ENCODE measurements around the gene TRIP12.

The TRIP12 gene

GRCh38 chr2:229921101-229921891 lies 513 bp downstream of the TRIP12 start:
- DNase-seq (ENCODE audit: extremely low spot score), result peak; percentile 79
- POLR2A ChIA-PET, result interaction anchor here (0.7 to 1.0 kb wide), 4 partner anchors 10 to 1053 kb away, joined by 3 to 8 read pairs (median 4); no protein-coding TSS in a partner anchor
- no peak for TF ChIP-seq CTCF (IDR thresholded peaks at IDR 0.05; ENCODE audit: control extremely low read depth, extremely low read depth, low read depth, missing control alignments)
- CTCF ChIA-PET, result interaction anchor here (1.0 to 4.0 kb wide), 2 partner anchors 11 to 20 kb away, joined by 3 to 22 read pairs; no protein-coding TSS in a partner anchor

GRCh38 chr2:229920011-229920641 lies 1.7 kb downstream of the TRIP12 start:
- TF ChIP-seq CTCF (IDR thresholded peaks at IDR 0.05; ENCODE audit: control extremely low read depth, extremely low read depth, low read depth, missing control alignments), result no peak
- ChIA-PET POLR2A (interaction anchor here (0.7 kb wide), 1 partner anchor 304 kb away, joined by 4 read pairs; no protein-coding TSS in a partner anchor), CTCF (interaction anchor here (0.7 to 4.0 kb wide), 2 partner anchors 9 to 141 kb away, joined by 3 to 22 read pairs; no protein-coding TSS in a partner anchor)
- no peak for DNase-seq (ENCODE audit: extremely low spot score)

GRCh38 chr2:229917793-229918192 lies 4.0 kb downstream of the TRIP12 start:
- no peak for DNase-seq (ENCODE audit: extremely low spot score)
- ChIA-PET POLR2A (no interaction called here), CTCF (interaction anchor here (1.1 to 1.5 kb wide), 2 partner anchors 13 to 29 kb away, joined by 3 to 6 read pairs; no protein-coding TSS in a partner anchor)
- no peak for TF ChIP-seq CTCF (IDR thresholded peaks at IDR 0.05; ENCODE audit: control extremely low read depth, extremely low read depth, low read depth, missing control alignments)

- ChIA-PET POLR2A (no interaction called here), CTCF (no interaction called here)
- no peak for TF ChIP-seq CTCF (IDR thresholded peaks at IDR 0.05; ENCODE audit: control extremely low read depth, extremely low read depth, low read depth, missing control alignments)
- no peak for DNase-seq (ENCODE audit: extremely low spot score)
These were observed 7.6 kb downstream of the TRIP12 start for GRCh38 chr2:229914171-229914570.

GRCh38 chr2:229910832-229911412 lies 10.9 kb downstream of the TRIP12 start:
- POLR2A ChIA-PET, result interaction anchor here (1.2 to 1.3 kb wide), 2 partner anchors 10 kb away, joined by 3 to 4 read pairs; partner anchors contain the start of gene TRIP12
- CTCF ChIA-PET, result interaction anchor here (0.5 to 4.0 kb wide), 19 partner anchors 10 to 130 kb away, joined by 3 to 29 read pairs (median 3); partner anchors contain the start of genes FBXO36 and TRIP12
- peak; percentile 45 for DNase-seq (ENCODE audit: extremely low spot score)
- peak; percentile 58 for TF ChIP-seq CTCF (IDR thresholded peaks at IDR 0.05; ENCODE audit: control extremely low read depth, extremely low read depth, low read depth, missing control alignments)

Measured in GM10248 (cell line).